Hematopoietic multipotent progenitor cell treated with erythropoietin and hydrocortisone succinate and interleukin-3 and kit ligand, for 4 days (in vitro differentiated cells): ENCODE data around the gene KIF5A.

ENCODE experiments used
- DNase-seq: peaks from one replicate; pipeline ENCODE4 v3.0.0-alpha.2; 2015

Gene KIF5A

DNA sequence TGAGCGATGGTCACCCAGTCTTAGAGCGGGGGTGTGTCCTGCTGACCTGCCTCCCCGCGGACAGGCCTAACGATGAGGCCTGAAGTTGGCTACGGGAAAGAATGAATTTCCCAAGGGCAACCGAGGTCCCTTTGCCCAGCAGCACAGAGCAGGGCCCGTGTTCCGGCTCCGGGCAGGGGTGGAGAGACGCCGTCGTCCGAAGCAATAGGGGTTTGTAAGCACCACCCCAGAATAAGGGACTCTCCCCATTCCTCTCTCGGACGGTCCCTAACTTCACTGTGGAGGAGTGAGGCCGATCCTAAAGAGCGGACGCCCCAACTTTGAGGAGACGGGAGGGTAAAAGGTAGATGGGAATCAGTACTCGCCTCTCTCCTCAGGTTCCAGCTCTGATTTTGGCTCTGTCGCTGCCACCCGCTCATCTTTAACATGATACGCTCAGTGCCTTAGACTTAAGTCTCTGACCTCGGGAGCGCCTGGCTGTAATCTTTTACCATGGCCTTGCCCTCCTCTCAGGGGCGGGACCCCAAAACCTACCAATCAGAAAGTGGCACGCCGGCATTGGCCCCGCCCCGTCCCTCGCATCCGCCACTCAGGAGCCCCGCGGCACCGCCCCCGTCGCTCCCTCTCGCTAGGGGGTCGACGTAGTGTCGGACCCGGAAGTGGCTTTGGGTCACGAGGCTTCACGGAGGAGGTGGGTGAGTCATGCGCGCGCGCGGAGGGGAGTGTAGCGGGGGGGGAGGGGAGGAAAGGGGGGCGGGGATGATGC lies 29.6 kb upstream of the KIF5A start, which contains the start of gene DDIT3:
Gene DDIT3, minus strand, starts transcription at position 462 of the 766 bp plus-strand sequence. CDS start 3,108 bp downstream, outside the sequence.
- DNase-seq = peak; percentile 100

DNA sequence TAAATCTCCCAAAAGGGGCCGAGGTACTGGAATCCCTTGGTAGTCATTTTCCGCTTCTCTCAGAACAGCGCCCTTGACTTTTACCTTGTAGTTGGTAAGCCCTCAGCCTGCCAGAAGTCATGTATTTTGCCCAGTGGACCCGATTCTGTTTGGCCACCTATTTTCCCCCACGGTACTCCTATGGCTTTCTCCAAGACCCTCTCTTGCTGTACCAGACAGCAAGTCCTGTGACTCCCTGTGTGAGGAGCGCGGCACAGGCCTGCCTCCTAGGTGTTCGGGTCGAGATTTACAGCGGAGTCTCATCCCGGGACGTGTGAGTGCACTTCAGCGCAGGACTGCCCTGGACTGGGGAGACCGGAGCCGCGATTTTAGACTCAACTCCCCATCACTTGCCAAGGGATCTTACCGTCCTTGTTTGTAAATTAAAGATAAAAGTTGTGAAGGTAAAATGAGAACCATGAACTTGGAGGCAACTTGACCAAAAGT lies 28.3 kb upstream of the KIF5A start:
- DNase-seq = peak; percentile 31

GRCh38 chr12:57522011-57522886 lies 27.6 kb upstream of the KIF5A start, which contains the start of gene MBD6:
Gene MBD6 (plus strand): TSS chr12:57522824. CDS start chr12:57524304, 1,480 bp downstream.
- DNase-seq = peak; percentile 94

GRCh38 chr12:57522887-57523705 lies 26.7 kb upstream of the KIF5A start:
- DNase-seq = peak; percentile 87

DNA sequence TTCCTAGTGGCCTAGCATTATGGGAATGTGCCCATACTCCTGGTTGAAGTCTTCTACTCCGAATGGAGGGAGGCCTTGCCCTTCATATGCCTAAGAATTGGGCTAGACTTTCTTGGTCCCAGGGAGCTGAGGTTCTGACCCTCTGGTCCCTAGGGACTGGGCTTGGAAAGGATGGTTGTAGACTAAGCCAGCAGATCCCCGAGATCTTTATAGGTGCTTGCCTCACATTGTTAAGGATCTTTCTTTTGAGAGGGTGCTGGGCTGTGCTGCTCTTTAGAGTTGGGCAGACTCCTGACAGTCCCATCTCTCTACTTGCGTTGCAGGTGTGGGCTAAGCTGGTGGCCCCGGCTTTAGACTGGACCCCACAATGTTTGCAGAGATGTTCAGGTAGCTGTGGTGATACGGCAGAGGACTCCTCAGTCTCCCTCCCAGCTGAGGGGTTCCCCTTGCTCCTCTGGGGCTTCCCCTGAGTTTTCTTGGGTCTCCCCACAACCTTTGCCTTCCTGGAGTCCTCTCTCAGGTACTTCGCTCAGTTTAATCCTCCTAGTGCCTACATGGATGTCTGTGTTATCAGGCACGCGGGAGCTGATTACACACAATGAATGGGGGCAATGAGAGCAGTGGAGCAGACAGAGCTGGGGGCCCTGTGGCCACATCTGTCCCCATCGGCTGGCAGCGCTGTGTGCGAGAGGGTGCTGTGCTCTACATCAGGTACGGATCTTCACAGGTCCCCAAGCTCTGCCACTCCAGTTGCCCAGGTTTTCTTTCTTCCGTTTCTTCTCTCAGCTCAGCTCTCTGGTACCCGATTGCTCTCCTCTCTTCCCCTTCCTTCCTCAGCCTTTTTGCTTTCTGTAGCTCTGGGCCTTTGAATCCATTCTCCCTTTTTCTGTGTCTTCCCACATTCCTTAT lies 25.9 kb upstream of the KIF5A start:
- DNase-seq = no peak

DNA sequence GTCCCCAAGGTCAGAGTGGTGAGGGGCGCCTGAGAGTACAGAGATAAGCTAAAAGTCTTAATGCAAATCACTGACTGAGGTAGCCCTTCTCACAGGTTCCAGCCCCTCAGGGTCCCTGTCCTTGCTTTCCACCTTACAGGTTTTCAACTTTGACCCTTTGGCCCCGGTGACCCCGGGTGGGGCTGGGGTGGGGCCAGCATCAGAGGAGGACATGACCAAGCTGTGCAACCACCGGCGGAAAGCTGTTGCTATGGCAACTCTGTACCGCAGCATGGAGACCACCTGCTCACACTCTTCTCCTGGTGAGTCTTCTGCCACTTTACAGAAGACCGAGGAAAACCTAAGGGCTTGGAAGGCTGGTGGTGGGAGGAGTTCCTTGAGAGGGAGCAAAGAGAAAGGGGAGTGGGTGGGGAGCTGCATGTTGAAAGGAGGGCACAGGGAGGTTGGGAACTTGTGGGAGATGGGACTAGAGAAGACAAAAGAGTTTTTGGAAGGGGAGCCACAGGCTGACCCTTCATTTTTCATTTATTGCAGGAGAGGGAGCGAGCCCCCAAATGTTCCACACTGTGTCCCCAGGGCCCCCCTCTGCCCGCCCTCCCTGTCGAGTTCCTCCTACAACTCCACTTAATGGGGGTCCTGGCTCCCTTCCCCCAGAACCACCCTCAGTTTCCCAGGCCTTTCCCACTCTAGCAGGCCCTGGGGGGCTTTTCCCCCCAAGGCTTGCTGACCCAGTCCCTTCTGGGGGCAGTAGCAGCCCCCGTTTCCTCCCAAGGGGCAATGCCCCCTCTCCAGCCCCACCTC lies 24.8 kb upstream of the KIF5A start:
- DNase-seq = no peak

DNA sequence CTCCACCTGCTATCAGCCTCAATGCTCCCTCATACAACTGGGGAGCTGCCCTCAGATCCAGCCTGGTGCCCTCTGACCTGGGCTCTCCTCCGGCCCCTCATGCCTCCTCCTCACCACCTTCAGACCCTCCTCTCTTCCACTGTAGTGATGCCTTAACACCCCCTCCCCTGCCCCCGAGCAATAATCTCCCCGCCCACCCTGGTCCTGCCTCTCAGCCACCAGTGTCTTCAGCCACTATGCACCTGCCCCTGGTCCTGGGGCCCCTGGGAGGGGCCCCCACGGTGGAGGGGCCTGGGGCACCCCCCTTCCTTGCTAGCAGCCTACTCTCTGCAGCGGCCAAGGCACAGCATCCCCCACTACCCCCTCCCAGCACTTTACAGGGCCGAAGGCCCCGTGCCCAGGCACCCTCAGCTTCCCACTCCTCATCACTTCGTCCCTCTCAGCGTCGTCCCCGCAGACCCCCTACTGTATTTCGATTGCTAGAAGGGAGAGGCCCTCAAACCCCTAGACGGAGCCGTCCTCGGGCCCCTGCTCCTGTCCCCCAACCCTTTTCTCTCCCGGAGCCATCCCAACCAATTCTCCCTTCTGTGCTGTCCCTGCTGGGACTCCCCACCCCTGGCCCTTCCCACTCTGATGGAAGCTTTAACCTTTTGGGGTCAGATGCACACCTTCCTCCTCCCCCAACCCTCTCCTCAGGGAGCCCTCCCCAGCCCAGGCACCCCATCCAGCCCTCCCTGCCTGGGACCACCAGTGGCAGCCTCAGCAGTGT lies 24.0 kb upstream of the KIF5A start:
- no peak for DNase-seq

- DNase-seq = no peak
These were observed 23.2 kb upstream of the KIF5A start for GRCh38 chr12:57526477-57527126.

DNA sequence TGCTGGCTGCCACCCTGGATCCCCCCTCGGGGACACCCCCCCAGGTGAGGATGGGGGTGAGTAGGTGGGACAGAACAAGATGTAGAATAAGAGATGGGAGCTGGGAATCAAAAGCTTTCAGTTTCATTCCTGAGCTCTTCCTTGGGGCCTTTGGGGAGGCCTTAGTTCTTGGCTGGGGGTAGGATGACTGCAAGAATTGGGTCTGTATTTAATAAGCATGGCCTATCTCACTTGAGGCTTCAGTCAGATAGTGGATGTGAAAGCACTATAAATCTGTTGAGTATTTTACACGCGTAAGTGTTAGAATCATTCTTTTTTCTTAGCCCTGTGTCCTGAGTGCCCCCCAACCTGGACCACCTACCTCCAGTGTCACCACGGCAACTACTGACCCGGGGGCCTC lies 22.7 kb upstream of the KIF5A start:
- DNase-seq = no peak

DNA sequence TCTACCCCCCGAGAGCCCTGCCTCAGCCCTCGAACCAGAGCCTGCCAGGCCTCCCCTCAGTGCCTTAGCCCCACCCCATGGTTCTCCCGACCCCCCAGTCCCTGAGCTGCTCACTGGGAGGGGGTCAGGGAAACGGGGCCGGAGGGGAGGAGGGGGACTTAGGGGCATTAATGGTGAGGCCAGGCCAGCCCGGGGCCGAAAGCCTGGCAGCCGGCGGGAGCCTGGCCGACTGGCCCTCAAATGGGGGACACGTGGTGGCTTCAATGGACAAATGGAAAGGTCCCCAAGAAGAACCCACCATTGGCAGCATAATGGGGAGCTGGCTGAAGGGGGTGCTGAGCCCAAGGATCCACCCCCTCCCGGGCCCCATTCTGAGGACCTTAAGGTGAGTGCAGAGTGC lies 21.7 kb upstream of the KIF5A start:
- DNase-seq = no peak

- no peak for DNase-seq
These were observed 20.9 kb upstream of the KIF5A start for GRCh38 chr12:57528831-57529555.

DNA sequence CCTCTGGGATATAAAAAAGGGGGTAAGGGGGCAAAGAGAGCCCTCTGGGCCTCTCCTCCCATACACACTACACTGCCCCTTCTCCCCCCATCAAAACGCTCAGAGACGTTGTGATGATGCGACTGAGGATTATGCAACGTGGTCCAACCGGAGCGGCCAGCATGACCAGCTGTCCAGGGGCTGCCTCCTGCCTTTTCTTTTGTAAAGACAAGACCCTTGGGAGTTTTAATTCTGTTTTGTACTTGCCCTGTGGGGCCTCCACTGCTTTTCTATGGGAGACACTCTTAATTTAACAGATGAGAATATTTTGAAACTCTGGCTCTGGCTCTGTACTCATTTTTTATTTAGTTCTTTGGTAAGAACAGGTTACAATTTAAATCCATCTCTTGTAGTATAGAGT lies 20.0 kb upstream of the KIF5A start:
- no peak for DNase-seq

GRCh38 chr12:57530396-57531142 lies 19.3 kb upstream of the KIF5A start:
- no peak for DNase-seq

GRCh38 chr12:57531836-57532235 lies 18.0 kb upstream of the KIF5A start:
- DNase-seq = no peak

GRCh38 chr12:57533108-57533507 lies 16.7 kb upstream of the KIF5A start:
- no peak for DNase-seq

- DNase-seq = no peak
These were observed 15.6 kb upstream of the KIF5A start for GRCh38 chr12:57534250-57534649.

DNA sequence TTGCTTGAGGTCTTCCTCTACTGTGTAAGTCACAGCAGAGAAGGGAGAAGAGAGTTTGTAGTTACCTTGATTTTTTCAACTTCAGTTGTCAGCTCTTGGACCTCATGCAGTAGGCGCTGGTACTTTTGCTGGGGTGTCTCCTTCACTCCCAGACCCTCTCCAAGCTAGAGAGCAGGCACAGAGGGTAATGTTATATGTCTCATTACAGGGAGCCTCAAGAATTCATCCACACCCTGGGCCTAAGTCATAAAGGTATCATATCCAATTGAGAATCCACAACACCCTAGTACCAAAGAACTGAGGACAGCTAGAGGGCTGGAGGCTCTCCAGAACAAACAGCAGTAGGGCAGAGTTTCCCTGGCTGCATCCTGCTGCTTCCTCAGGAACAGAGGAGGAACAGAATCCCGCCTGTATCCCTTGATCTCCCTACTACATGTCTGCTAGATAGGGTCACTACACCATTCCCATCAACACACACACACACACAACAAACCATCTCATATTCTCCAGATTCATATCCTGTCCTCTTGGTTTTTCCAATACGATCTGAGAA lies 14.8 kb upstream of the KIF5A start:
- no peak for DNase-seq
